C4-2B (cell line): ENCODE measurements around the gene SKP2.

Source experiments
- ZFX ChIP-seq: fragments of 450-650 bp; IDR thresholded peaks from 2 replicates; pipeline ENCODE4 v1.6.1; 2017
- TF ChIP-seq, protein P1 (sequence below): fragments of 450-650 bp; conservative IDR thresholded peaks from 2 replicates; pipeline ENCODE4 v1.5.1; 2017; ENCODE audit warnings: mild to moderate bottlenecking

DNA sequence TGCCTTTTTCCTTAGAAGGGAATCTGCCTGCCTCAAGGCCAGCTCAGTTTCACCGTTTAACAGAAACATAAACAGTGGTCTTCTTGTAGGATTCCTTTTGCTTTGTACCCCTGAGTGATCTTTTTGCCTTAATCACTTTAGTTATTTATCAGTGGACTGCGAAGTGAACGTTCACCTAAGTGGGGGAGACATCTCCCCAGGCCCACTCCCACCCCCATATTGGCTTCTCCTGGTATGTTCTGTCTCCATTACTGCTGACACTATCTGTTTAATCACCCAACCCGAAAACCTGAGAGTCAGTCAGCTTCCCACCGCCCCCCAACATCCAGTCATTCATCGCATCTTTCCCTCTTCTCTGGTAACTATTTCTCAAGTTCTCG, 1.4 kb downstream of the SKP2 start:
- TF ChIP-seq, protein P1, sequence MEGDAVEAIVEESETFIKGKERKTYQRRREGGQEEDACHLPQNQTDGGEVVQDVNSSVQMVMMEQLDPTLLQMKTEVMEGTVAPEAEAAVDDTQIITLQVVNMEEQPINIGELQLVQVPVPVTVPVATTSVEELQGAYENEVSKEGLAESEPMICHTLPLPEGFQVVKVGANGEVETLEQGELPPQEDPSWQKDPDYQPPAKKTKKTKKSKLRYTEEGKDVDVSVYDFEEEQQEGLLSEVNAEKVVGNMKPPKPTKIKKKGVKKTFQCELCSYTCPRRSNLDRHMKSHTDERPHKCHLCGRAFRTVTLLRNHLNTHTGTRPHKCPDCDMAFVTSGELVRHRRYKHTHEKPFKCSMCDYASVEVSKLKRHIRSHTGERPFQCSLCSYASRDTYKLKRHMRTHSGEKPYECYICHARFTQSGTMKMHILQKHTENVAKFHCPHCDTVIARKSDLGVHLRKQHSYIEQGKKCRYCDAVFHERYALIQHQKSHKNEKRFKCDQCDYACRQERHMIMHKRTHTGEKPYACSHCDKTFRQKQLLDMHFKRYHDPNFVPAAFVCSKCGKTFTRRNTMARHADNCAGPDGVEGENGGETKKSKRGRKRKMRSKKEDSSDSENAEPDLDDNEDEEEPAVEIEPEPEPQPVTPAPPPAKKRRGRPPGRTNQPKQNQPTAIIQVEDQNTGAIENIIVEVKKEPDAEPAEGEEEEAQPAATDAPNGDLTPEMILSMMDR: no peak
- no peak for TF ChIP-seq ZFX
